CD4-positive, CD25-positive, alpha-beta regulatory T cell (primary cell): ENCODE data around the gene MAST2. TPM values are rescaled to one million over a fixed set of nuclear protein-coding genes. Genes with fewer than 3 reads are reported as not detected.

ENCODE experiments used
- ATAC-seq, 2 donors: fragments of 150-1000 bp; cut with Tn5 transposase; one replicate each; pipeline ENCODE4 v1.10.0; 2021; ENCODE audit warnings: low read depth in 2 of 2, moderate number of reproducible peaks in 2 of 2, moderate library complexity in 1 of 2
- DNase-seq, 3 donors: peaks; one replicate each; pipeline versions ENCODE4 v3.0.0 to v3.0.0-alpha.2; 2012 to 2022; ENCODE audit warnings: mixed read lengths in 1 of 3
- H3K27ac ChIP-seq: one replicate; pipeline ENCODE4 v1.7.0; 2013; ENCODE audit warnings: mild to moderate bottlenecking, low read length; ENCODE audit not compliant: insufficient read depth, poor library complexity, severe bottlenecking
- H3K27me3 ChIP-seq: one replicate; pipeline ENCODE4 v1.7.0; 2013; ENCODE audit warnings: low read length; ENCODE audit not compliant: control insufficient read depth, insufficient read depth
- H3K36me3 ChIP-seq: one replicate; pipeline ENCODE4 v1.7.0; 2013; ENCODE audit warnings: mild to moderate bottlenecking, low read length, moderate library complexity; ENCODE audit not compliant: control insufficient read depth, insufficient read depth
- H3K4me1 ChIP-seq: 2 replicates; pipeline ENCODE4 v1.7.0; 2013; ENCODE audit warnings: mild to moderate bottlenecking, low read length; ENCODE audit not compliant: insufficient read depth, control insufficient read depth, poor library complexity, severe bottlenecking
- H3K4me3 ChIP-seq: one replicate; pipeline ENCODE4 v1.7.0; 2013; ENCODE audit warnings: low read depth, mild to moderate bottlenecking, low read length, moderate library complexity
- H3K9me3 ChIP-seq, 2 experiments: 1 replicate in 1 of 2; 2 replicates in 1 of 2; pipeline ENCODE4 v1.7.0; 2013; ENCODE audit warnings: low read length in 2 of 2, mild to moderate bottlenecking in 1 of 2, moderate library complexity in 1 of 2; ENCODE audit not compliant: control insufficient read depth in 2 of 2
- H3K27ac Mint-ChIP-seq, 3 donors: one replicate each; pipeline ENCODE4 v1.8.0; 2020 to 2022; ENCODE audit warnings: mild to moderate bottlenecking in 3 of 3, mixed read lengths in 3 of 3, moderate library complexity in 2 of 3
- H3K27me3 Mint-ChIP-seq: one replicate; pipeline ENCODE4 v1.8.0; 2022; ENCODE audit warnings: mild to moderate bottlenecking, mixed read lengths
- H3K36me3 Mint-ChIP-seq: one replicate; pipeline ENCODE4 v1.8.0; 2020; ENCODE audit warnings: mixed read lengths
- H3K4me1 Mint-ChIP-seq, 4 donors: one replicate each; pipeline ENCODE4 v1.8.0; 2020 to 2022; ENCODE audit warnings: mixed read lengths in 4 of 4, mild to moderate bottlenecking in 1 of 4
- H3K4me3 Mint-ChIP-seq, 4 donors: one replicate each; pipeline ENCODE4 v1.8.0; 2020 to 2022; ENCODE audit warnings: mild to moderate bottlenecking in 4 of 4, mixed read lengths in 4 of 4, moderate library complexity in 3 of 4
- H3K9me3 Mint-ChIP-seq, 7 donors: one replicate each; pipeline ENCODE4 v1.8.0; 2020 to 2022; ENCODE audit warnings: mixed read lengths in 7 of 7, mild to moderate bottlenecking in 3 of 7, moderate library complexity in 2 of 7
- polyA plus RNA-seq, 4 donors: library from polyadenylated mRNA; unstranded; fragments of 300-500 nt; fragmentation: Illumina TruSeq; gene quantifications; one replicate each; pipeline ENCODE4 v1.2.3, GENCODE V29; 2021
- total RNA-seq: library from RNA; stranded (reverse); gene quantifications from one replicate; pipeline ENCODE4 v1.2.3, GENCODE V29; 2022

Gene MAST2
- total and polyA plus RNA-seq, 5 donors from 2014 or later: 0.71 to 13.1 (median 1.8) TPM

GRCh38 chr1:45969866-45970265 is 166.5 kb downstream of the MAST2 start:
- ATAC-seq (no peak), DNase-seq (no peak)
- Histone ChIP-seq H3K27me3 (no peaks in the 10 kb centered on the region), H3K4me1 (no peaks in the 10 kb centered on the region), H3K27ac (no peak overlapping the region), H3K9me3 (no peaks in the 10 kb centered on the region), H3K4me3 (no peak overlapping the region), H3K36me3 (peaks cover 2% of the 10 kb centered on the region)
- H3K27me3 Mint-ChIP-seq: no peaks in the 10 kb centered on the region
- H3K4me1 Mint-ChIP-seq: no peaks in the 10 kb centered on the region
- H3K36me3 Mint-ChIP-seq: peaks cover 3% of the 10 kb centered on the region
- H3K27ac Mint-ChIP-seq: no peak overlapping the region
- H3K9me3 Mint-ChIP-seq: peaks cover 0 to 2% (median 0%) of the 10 kb centered on the region in 7 donors
- no peak overlapping the region for H3K4me3 Mint-ChIP-seq

GRCh38 chr1:45971335-45971734 is 167.9 kb downstream of the MAST2 start:
- Histone ChIP-seq H3K4me3 (no peak overlapping the region), H3K4me1 (no peaks in the 10 kb centered on the region), H3K27ac (no peak overlapping the region), H3K36me3 (peaks cover 2% of the 10 kb centered on the region), H3K9me3 (no peaks in the 10 kb centered on the region), H3K27me3 (no peaks in the 10 kb centered on the region)
- H3K27ac Mint-ChIP-seq: no peak overlapping the region
- H3K4me3 Mint-ChIP-seq: no peak overlapping the region
- no peaks in the 10 kb centered on the region for H3K27me3 Mint-ChIP-seq
- no peaks in the 10 kb centered on the region for H3K36me3 Mint-ChIP-seq
- no peaks in the 10 kb centered on the region for H3K9me3 Mint-ChIP-seq
- ATAC-seq (no peak), DNase-seq (no peak)
- no peaks in the 10 kb centered on the region for H3K4me1 Mint-ChIP-seq

- H3K27ac ChIP-seq: no peak overlapping the region
- H3K4me3 ChIP-seq: no peak overlapping the region
- H3K9me3 ChIP-seq: no peaks in the 10 kb centered on the region
- Mint-ChIP-seq H3K27me3 (no peaks in the 10 kb centered on the region), H3K27ac (no peak overlapping the region), H3K36me3 (no peaks in the 10 kb centered on the region), H3K4me1 (no peaks in the 10 kb centered on the region), H3K9me3 (no peaks in the 10 kb centered on the region), H3K4me3 (no peak overlapping the region)
- DNase-seq (no peak), ATAC-seq (no peak)
- no peaks in the 10 kb centered on the region for H3K27me3 ChIP-seq
- H3K4me1 ChIP-seq: no peaks in the 10 kb centered on the region
- H3K36me3 ChIP-seq: peaks cover 2% of the 10 kb centered on the region
These were observed 168.6 kb downstream of the MAST2 start for GRCh38 chr1:45971922-45972531.

GRCh38 chr1:45972621-45973020 is 169.2 kb downstream of the MAST2 start:
- H3K4me3 Mint-ChIP-seq: no peak overlapping the region
- Histone ChIP-seq H3K9me3 (no peaks in the 10 kb centered on the region), H3K36me3 (peaks cover 2% of the 10 kb centered on the region), H3K27ac (no peak overlapping the region), H3K4me1 (no peaks in the 10 kb centered on the region), H3K4me3 (no peak overlapping the region), H3K27me3 (no peaks in the 10 kb centered on the region)
- H3K27me3 Mint-ChIP-seq: no peaks in the 10 kb centered on the region
- no peak for ATAC-seq
- H3K9me3 Mint-ChIP-seq: no peaks in the 10 kb centered on the region
- H3K4me1 Mint-ChIP-seq: no peaks in the 10 kb centered on the region
- H3K36me3 Mint-ChIP-seq: no peaks in the 10 kb centered on the region
- no peak for DNase-seq
- H3K27ac Mint-ChIP-seq: no peak overlapping the region

GRCh38 chr1:45973121-45973520 is 169.7 kb downstream of the MAST2 start:
- ATAC-seq (no peak), DNase-seq (no peak)
- no peak overlapping the region for H3K4me3 Mint-ChIP-seq

GRCh38 chr1:45974541-45975269 is 171.3 kb downstream of the MAST2 start:
- Histone ChIP-seq H3K4me1 (no peaks in the 10 kb centered on the region), H3K4me3 (no peak overlapping the region), H3K27me3 (no peaks in the 10 kb centered on the region), H3K9me3 (no peaks in the 10 kb centered on the region), H3K27ac (no peak overlapping the region), H3K36me3 (peaks cover 2% of the 10 kb centered on the region)
- Mint-ChIP-seq H3K4me3 (no peak overlapping the region), H3K9me3 (no peaks in the 10 kb centered on the region), H3K4me1 (no peaks in the 10 kb centered on the region), H3K36me3 (no peaks in the 10 kb centered on the region), H3K27me3 (no peaks in the 10 kb centered on the region), H3K27ac (no peak overlapping the region)
- ATAC-seq: no peak
- DNase-seq: no peak

More at GRCh38 chr1:45973121-45973520, 169.7 kb downstream of the MAST2 start:
- H3K27ac ChIP-seq: no peak overlapping the region
- Mint-ChIP-seq H3K27ac (no peak overlapping the region), H3K4me1 (no peaks in the 10 kb centered on the region), H3K9me3 (no peaks in the 10 kb centered on the region), H3K36me3 (no peaks in the 10 kb centered on the region), H3K27me3 (no peaks in the 10 kb centered on the region)
- no peaks in the 10 kb centered on the region for H3K4me1 ChIP-seq
- peaks cover 2% of the 10 kb centered on the region for H3K36me3 ChIP-seq
- no peak overlapping the region for H3K4me3 ChIP-seq
- no peaks in the 10 kb centered on the region for H3K27me3 ChIP-seq
- no peaks in the 10 kb centered on the region for H3K9me3 ChIP-seq

- H3K4me3 Mint-ChIP-seq: peak overlapping the region in 1 of 4 donors; percentile 22
- no peaks in the 10 kb centered on the region for H3K36me3 ChIP-seq
- DNase-seq: no peak
- no peaks in the 10 kb centered on the region for H3K27me3 Mint-ChIP-seq
- ATAC-seq: no peak
- peaks cover 4% of the 10 kb centered on the region for H3K36me3 Mint-ChIP-seq
- H3K9me3 Mint-ChIP-seq: peaks cover 0 to 4% (median 0%) of the 10 kb centered on the region in 7 donors
- H3K27ac ChIP-seq: no peak overlapping the region
- no peaks in the 10 kb centered on the region for H3K9me3 ChIP-seq
- H3K27me3 ChIP-seq: no peaks in the 10 kb centered on the region
- no peaks in the 10 kb centered on the region for H3K4me1 Mint-ChIP-seq
- H3K27ac Mint-ChIP-seq: no peak overlapping the region
- no peaks in the 10 kb centered on the region for H3K4me1 ChIP-seq
- no peak overlapping the region for H3K4me3 ChIP-seq
These were observed 173.2 kb downstream of the MAST2 start for GRCh38 chr1:45976623-45977022.
